Mucosa of descending colon (tissue), 3 donors: ENCODE data around the gene RPL29. TPM values are rescaled to one million over a fixed set of nuclear protein-coding genes. Genes with fewer than 3 reads are reported as not detected.
"Not testable (repeated sequence)": the region's sequence is repeated elsewhere in the genome, so short reads cannot be mapped to it uniquely, and the experiment has no call there.

Experiments
- ATAC-seq: fragments of 200-7000 bp; cut with Tn5 transposase; one replicate; pipeline ENCODE4 v1.9.1; 2020; ENCODE audit warnings: mild to moderate bottlenecking, moderate library complexity
- DNase-seq, 3 donors: peaks; one replicate each; pipeline ENCODE4 v3.0.0-alpha.2; 2020
- H3K36me3 ChIP-seq: fragments of 200-600 bp; one replicate; pipeline ENCODE4 v1.8.0; 2021; ENCODE audit warnings: low read depth, mild to moderate bottlenecking
- H3K4me1 ChIP-seq: fragments of 200-600 bp; one replicate; pipeline ENCODE4 v1.8.0; 2021; ENCODE audit warnings: low read depth, mild to moderate bottlenecking
- H3K4me3 ChIP-seq: fragments of 200-600 bp; one replicate; pipeline ENCODE4 v1.8.0; 2021; ENCODE audit warnings: mild to moderate bottlenecking
- H3K9me3 ChIP-seq: fragments of 200-600 bp; one replicate; pipeline ENCODE4 v1.8.0; 2021; ENCODE audit warnings: mild to moderate bottlenecking
- intact Hi-C, 2 donors: fragments of 100-400 bp; cut with DNase I in 1 of 2; cut with micrococcal nuclease in 1 of 2; formaldehyde crosslinking; loops; one replicate each; pipeline versions ENCODE4 v1.11.0 to v1.11.1; 2022; cut with DNase I, micrococcal nuclease
- long read RNA-seq, 2 donors: library from polyadenylated mRNA; unstranded; transcript quantifications; one replicate each; pipeline ENCODE4 v2.0.0, GENCODE V29; 2019 to 2021
- total RNA-seq, 3 donors: library from RNA; stranded (reverse); fragmentation: NEBNext Ultra II Directional in 2 of 3; extraction: Animal tissue kit (Norgen Biotek cat#: 25700) in 2 of 3; gene quantifications; one replicate each; pipeline versions ENCODE4 v1.2.1 to v1.2.4, GENCODE V29; 2021 to 2023
- TF ChIP-seq, protein P1 (sequence below): fragments of 200-600 bp; IDR thresholded peaks from one replicate; pipeline ENCODE4 v1.8.0; 2022; ENCODE audit warnings: antibody characterized with exemption, mild to moderate bottlenecking
- donor health status: DM: no; HTN: no; CAD: no; lungs with moderate emphysema.
- donor health status: DM: no; HTN: no; CAD: no.
- donor health status: DM: no; HTN: yes; CAD: no.

Gene RPL29
- 100 to 1,000 TPM; 782 to 973 (median 946) TPM for total RNA-seq
- long read RNA-seq, donor 1, transcript RPL29-201 (4 exons, 723 nt) = major isoform, 168 of 219 reads
- long read RNA-seq, donor 1, partial matches to known transcripts = 45 of 219 reads
- long read RNA-seq, donor 1, other reads (novel, unspliced or antisense) = 5 of 219 reads
- long read RNA-seq, donor 2, transcript RPL29-201 (4 exons, 723 nt) = major isoform, 334 of 368 reads
- long read RNA-seq, donor 2, partial matches to known transcripts = 25 of 368 reads
- long read RNA-seq, donor 2, other reads (novel, unspliced or antisense) = 7 of 368 reads

- Histone ChIP-seq H3K36me3 (no peaks in the 10 kb centered on the region), H3K4me3 (peak within 1 kb of the TSS; percentile 78), H3K9me3 (no peaks in the 10 kb centered on the region), H3K4me1 (peaks cover 16% of the 10 kb centered on the region)
- intact Hi-C loops = no loop called here
- TF ChIP-seq, protein P1, sequence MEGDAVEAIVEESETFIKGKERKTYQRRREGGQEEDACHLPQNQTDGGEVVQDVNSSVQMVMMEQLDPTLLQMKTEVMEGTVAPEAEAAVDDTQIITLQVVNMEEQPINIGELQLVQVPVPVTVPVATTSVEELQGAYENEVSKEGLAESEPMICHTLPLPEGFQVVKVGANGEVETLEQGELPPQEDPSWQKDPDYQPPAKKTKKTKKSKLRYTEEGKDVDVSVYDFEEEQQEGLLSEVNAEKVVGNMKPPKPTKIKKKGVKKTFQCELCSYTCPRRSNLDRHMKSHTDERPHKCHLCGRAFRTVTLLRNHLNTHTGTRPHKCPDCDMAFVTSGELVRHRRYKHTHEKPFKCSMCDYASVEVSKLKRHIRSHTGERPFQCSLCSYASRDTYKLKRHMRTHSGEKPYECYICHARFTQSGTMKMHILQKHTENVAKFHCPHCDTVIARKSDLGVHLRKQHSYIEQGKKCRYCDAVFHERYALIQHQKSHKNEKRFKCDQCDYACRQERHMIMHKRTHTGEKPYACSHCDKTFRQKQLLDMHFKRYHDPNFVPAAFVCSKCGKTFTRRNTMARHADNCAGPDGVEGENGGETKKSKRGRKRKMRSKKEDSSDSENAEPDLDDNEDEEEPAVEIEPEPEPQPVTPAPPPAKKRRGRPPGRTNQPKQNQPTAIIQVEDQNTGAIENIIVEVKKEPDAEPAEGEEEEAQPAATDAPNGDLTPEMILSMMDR = no peak
- DNase-seq (peak; percentile 92 to 94 (median 93)), ATAC-seq (peak; percentile 98)
Observed at GRCh38 chr3:51995346-51996163, at the start of gene RPL29. Gene RPL29 (minus strand): TSS chr3:51995895. CDS start chr3:51995461, 434 bp downstream.

- DNase-seq = no peak
- no peaks in the 10 kb centered on the region for H3K4me1 ChIP-seq
- intact Hi-C loops = no loop called here
Observed at GRCh38 chr3:52044869-52045619, 49.3 kb upstream of the RPL29 start.

DNA sequence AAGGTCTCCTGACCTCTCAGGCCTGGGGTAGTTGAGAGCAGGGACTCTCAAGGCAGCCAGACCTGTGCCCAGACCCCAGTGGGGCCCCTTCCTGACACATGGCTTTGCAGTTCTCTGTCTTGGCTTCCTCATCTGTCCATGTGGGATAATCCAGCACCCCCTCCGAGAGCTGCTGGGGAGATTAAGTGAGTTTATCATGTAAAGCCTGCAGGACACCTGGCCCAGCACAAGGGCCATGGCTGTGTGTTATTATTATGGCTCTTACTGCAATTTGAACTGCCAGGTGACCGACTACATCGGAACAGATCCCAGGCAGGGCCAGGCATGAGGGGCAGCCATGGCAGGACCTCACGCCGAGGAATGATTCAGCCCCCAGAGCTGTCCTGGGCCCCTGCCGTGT lies 48.1 kb upstream of the RPL29 start:
- intact Hi-C loops = no loop called here
- Histone ChIP-seq H3K4me3 (no peak overlapping the region), H3K36me3 (no peaks in the 10 kb centered on the region), H3K9me3 (no peaks in the 10 kb centered on the region), H3K4me1 (no peaks in the 10 kb centered on the region)
- TF ChIP-seq, protein P1 = no peak
- no peak for ATAC-seq
- DNase-seq = no peak

More at GRCh38 chr3:52044869-52045619, 49.3 kb upstream of the RPL29 start:
- H3K9me3 ChIP-seq = no peaks in the 10 kb centered on the region
- ATAC-seq = no peak
- no peak overlapping the region for H3K4me3 ChIP-seq
- no peaks in the 10 kb centered on the region for H3K36me3 ChIP-seq
- TF ChIP-seq, protein P1 = no peak

GRCh38 chr3:52043039-52043438 lies 47.3 kb upstream of the RPL29 start:
- H3K4me3 ChIP-seq, H3K36me3 ChIP-seq, ATAC-seq, DNase-seq, H3K9me3 ChIP-seq, H3K4me1 ChIP-seq, intact Hi-C loops: not testable (repeated sequence)

- DNase-seq = no peak
- TF ChIP-seq, protein P1 = no peak
- Histone ChIP-seq H3K9me3 (no peaks in the 10 kb centered on the region), H3K4me1 (no peaks in the 10 kb centered on the region), H3K4me3 (no peak overlapping the region), H3K36me3 (no peaks in the 10 kb centered on the region)
- intact Hi-C loops = no loop called here
- ATAC-seq = peak; percentile 5
Observed at GRCh38 chr3:52041118-52041731, 45.5 kb upstream of the RPL29 start.
